GM12891 (cell line): ENCODE data around the gene MAFF.

Experiments
- DNase-seq: peaks from one replicate; pipeline ENCODE4 v3.0.0; 2011; ENCODE audit warnings: low spot score; ENCODE audit not compliant: insufficient read length
- FAIRE-seq: peaks from 2 replicates; lab custom pipeline; 2011; peaks lifted over from hg19 to GRCh38; lab: Jason Lieb, UNC
- PAX5 ChIP-seq: IDR thresholded peaks from 2 replicates; pipeline ENCODE4 v1.6.1; 2011; ENCODE audit warnings: low read length, moderate library complexity, mild to moderate bottlenecking; ENCODE audit not compliant: insufficient read depth, severe bottlenecking
- POLR2A ChIP-seq: IDR thresholded peaks from 2 replicates; pipeline ENCODE4 v1.6.1; 2011; ENCODE audit warnings: low read depth, low read length, control low read depth
- POLR2AphosphoS5 ChIP-seq: IDR thresholded peaks from 2 replicates; pipeline ENCODE4 v1.6.1; 2011; ENCODE audit warnings: low read depth, low read length, control low read depth
- POU2F2 ChIP-seq: IDR thresholded peaks from 2 replicates; pipeline ENCODE4 v1.6.1; 2011; ENCODE audit warnings: low read depth, mild to moderate bottlenecking, control low read depth, low read length, moderate library complexity
- SPI1 ChIP-seq: IDR thresholded peaks from 2 replicates; pipeline ENCODE4 v1.6.1; 2011; ENCODE audit warnings: low read depth, low read length, control low read depth
- TAF1 ChIP-seq: IDR thresholded peaks from 2 replicates; pipeline ENCODE4 v1.6.1; 2011; ENCODE audit warnings: low read depth, low read length, control low read depth

The MAFF gene

DNA sequence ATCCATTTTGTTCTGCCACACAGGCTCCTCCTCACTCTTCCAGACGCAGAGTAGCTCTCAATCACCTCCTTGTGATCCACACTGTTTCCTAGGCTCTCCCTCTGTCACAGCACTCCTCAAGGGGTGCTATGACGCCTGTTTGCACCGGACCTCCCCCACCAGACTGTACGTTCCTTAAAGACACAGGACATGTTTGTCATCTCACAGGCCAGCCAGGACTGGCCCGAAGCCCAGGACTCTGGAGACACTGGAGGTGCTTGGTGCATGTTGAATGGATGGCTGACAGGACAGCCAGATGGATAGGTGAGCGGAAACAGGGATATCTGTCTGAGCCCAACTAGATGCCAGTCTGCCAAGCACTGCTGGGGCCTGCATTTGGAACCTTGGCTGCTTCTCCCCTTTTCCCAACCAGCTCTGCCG is 33.8 kb upstream of the MAFF start:
- no peak for DNase-seq
- TF ChIP-seq TAF1 (no peak), POLR2A (no peak), POLR2AphosphoS5 (no peak), POU2F2 (no peak), SPI1 (no peak), PAX5 (no peak)
- FAIRE-seq = no peak

DNA sequence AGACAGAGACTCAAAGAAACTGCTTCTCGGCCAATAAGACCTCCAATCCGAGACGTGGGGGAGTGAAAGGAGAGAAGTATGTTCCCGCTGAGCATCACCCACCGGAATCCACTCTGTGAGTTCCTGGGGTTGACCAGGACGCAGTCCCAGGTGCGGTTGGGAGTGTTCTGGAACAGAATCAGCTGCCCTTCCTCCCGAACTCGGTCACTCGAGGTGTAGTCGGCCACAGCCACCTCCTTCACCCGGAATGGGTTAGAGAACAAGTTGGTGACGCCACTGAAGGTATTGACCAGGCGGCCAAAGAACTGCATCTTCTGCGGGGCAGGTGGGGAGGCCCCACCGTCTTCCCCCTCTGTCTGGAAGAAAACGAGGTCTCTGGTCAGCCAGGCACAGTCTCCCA is 32.7 kb upstream of the MAFF start:
- TF ChIP-seq POU2F2 = no peak
- TF ChIP-seq SPI1 = no peak
- no peak for TF ChIP-seq PAX5
- no peak for TF ChIP-seq POLR2A
- TF ChIP-seq TAF1 = no peak
- no peak for TF ChIP-seq POLR2AphosphoS5
- FAIRE-seq = no peak

DNA sequence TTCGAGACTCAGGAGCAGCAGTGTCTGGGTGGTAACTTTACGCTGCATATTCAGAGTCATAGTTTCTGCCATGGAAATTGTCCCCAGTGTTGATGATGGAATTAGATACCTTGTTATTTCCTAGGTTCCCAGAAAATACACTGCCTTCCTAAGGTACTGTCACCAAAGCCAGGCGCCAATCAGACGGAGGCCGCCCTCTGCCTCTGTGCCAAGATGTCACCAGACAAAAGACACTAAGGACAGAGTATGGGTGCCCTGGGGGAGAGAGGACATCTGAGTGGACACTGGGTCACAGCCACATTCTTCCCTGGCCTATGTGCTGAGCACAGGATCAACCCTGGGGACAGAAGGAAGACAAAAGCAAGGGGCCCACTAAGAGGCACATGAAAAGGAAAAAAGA is 31.3 kb upstream of the MAFF start:
- DNase-seq (no peak), FAIRE-seq (no peak)
- TF ChIP-seq SPI1 (no peak), PAX5 (no peak), POLR2AphosphoS5 (no peak), POLR2A (no peak), TAF1 (no peak), POU2F2 (no peak)

More for the DNA sequence above, 32.7 kb upstream of the MAFF start:
- DNase-seq = no peak

DNA sequence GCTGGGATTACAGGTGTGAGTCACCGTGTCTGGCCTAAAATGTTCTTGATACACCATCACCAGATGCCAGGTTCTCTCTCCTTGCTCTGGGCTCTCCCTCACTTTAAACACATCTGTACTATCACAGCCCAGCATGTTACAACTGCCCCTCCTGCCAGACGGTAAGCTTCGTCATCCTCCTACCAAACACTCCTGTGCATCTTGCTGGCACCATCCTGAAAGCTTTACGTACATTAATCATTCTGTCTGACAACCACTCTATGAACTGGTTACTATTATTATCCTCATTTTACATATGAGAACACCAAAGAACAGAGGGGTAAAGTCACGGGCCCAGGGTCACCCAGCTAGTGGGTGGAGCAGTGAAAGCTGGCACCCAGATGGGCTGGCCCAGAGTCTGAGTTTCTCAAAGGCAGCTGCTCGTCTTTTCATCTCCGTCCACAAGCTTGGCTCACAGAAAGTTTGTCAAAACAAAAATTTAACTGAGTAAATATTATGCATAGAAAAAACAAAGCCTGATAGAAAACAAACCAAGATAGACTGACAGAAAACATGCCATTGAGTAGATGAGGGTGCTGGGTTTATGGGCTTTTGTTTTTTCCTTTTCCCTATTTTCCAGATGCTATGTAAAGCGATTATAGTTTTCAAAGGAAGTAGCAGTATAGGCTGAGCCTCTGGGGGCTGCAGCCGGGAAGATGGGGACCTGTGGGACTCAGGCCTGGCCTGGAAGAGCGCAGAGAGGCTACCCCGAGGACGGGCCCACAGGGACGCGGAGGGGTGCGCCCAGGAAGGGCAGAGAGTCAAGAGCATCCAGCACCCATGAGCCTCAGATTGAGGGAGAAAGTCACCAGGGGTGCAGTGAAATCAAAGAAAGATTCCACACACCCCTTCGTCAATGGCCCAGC is 29.6 kb upstream of the MAFF start:
- DNase-seq = no peak
- TF ChIP-seq POU2F2 = no peak
- TF ChIP-seq PAX5 = no peak
- no peak for TF ChIP-seq POLR2A
- no peak for TF ChIP-seq SPI1
- TF ChIP-seq POLR2AphosphoS5 = no peak
- no peak for TF ChIP-seq TAF1
- peak; percentile 23 for FAIRE-seq

DNA sequence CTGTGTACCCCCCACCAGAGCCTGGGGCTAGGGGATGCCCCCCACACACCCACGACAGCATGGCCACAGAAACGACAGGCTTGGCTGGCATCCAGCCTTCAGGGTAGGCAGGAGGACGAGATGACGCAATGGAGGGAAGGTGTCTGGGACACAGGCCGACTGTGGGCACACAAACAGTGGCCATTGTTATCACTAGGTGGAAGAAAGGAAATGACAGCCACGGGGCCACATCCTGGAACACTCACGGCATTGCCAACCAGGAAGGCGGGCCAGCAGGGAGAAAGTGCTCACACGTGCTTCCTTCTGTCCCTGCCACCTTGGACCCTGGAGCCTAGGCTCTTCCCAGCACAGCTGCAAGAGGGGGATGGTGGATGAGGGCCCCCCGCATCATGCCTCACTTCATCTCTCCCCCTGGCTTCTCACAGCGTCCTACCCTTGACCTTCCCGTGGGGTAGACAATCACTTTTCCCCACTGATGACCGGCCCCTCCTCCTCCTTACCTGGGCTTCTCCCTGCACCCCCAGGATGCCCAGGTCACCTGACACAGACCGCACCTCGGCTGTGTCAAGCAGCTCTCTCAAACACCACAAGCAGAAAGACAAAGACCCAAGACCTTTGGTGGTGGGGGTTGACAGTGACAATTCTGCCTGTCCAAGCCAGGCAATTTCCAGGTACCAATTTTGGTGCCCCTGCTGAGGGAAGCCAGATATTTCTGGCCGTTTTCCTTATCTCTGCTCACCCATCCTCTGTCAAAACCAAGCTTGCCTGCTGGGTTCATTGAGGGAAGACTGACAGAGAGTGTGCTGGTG is 28.8 kb upstream of the MAFF start:
- TF ChIP-seq POU2F2 (no peak), SPI1 (no peak), POLR2A (no peak), PAX5 (no peak), POLR2AphosphoS5 (no peak), TAF1 (no peak)
- FAIRE-seq = no peak
- DNase-seq = no peak

DNA sequence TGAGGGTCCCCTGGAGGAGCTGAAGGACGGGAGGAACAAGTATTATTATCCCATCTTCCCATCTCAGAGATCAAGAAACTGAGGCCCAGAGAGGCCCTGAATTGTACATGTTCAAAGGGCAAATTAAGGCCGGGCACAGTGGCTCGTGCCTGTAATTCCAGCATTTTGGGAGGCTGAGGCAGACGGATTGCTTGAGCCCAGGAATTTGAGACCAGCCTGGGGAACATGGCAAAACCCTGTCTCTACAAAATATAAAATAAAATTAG is 28.2 kb upstream of the MAFF start:
- no peak for TF ChIP-seq TAF1
- no peak for TF ChIP-seq POU2F2
- TF ChIP-seq SPI1 = no peak
- no peak for TF ChIP-seq POLR2A
- FAIRE-seq (no peak), DNase-seq (no peak)

DNA sequence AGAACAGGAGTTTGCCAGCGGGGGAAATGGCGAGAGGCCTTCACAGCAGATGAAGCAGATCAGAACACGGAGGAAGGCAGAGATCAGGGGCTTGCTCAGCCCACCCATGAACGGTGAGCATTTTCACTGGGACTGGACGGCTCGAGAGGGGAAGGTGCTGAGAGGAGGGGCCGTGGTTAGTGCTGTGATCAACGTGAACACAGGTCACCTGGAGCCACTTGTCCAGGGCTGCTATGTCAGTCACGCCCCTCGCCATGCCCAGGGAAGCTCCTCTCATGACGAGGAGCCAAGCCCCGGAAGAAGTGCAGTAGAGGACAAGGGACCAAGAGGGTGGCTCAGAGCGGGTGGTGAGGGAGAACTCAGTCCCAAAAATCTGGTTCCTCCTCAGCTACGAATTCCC is 27.2 kb upstream of the MAFF start:
- DNase-seq (no peak), FAIRE-seq (no peak)
- TF ChIP-seq TAF1 (no peak), SPI1 (no peak), PAX5 (no peak), POLR2AphosphoS5 (no peak), POLR2A (no peak), POU2F2 (no peak)

DNA sequence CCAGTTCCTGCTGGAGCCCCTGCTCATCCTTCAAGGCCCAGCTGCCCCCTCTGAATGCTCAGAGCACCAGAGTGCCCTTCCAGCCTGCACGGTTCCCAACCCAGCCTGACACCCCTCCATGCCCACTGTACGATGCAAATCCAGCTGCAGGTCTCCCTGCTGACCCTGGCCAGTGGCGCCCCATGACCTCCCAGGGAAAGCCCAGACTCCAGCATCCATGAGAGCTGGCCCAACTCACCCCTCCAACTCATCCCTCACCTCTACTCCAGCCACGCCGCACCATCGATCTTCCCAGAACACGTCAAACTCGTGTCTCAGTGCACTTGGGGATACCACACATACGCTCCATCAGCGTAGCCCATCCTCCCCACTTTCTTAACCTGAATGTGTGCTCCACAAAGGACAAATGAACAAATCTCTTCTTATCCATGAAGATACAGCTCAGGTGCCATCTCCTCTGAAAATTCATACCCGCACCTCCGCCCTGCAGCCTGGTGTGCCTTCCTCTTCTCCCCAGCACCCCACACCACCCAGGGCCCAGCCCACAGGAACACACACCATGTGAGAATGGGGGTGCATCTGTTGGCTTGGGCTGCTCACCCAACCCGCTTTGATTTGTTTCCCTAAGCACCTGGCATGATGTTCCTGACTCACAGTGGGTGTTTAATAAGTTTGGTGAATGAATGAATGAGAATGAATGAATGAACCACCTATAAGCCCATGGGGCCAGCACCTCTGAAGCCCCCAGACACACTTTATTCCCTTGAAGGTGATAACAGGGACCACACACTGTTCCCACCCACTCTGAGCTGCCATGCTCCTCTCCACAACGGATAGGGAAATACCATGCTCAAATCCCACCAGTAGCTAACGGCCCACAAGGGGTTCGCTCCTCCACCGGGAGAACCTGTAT is 26.3 kb upstream of the MAFF start:
- DNase-seq (no peak), FAIRE-seq (peak; percentile 33)
- TF ChIP-seq POLR2A (no peak), TAF1 (no peak), SPI1 (no peak), PAX5 (no peak), POLR2AphosphoS5 (no peak)
